Spleen (tissue), 11 donors: ENCODE data around the gene TSPO. TPM values are rescaled to one million over a fixed set of nuclear protein-coding genes. Genes with fewer than 3 reads are reported as not detected.

Experiments
- DNase-seq: peaks from one replicate; pipeline ENCODE4 v3.0.0-alpha.2; 2020
- H3K27ac ChIP-seq, 8 donors: fragments of 200-600 bp; sonication (generic) in 7 of 8; 1 replicate in 4 of 8; 2 replicates in 4 of 8; pipeline versions ENCODE4 v1.5.0 to v1.8.0; 2016 to 2021; ENCODE audit warnings: inconsistent platforms in 4 of 8, mild to moderate bottlenecking in 4 of 8, moderate library complexity in 1 of 8
- H3K27me3 ChIP-seq, 7 donors: fragments of 200-600 bp; sonication (generic) in 6 of 7; replicated peaks in 1 of 7; 1 replicate in 4 of 7; 2 replicates in 3 of 7; pipeline versions ENCODE4 v1.5.0 to v1.8.0; 2016 to 2021; ENCODE audit warnings: inconsistent platforms in 3 of 7, mild to moderate bottlenecking in 1 of 7
- H3K36me3 ChIP-seq, 6 donors: fragments of 200-600 bp; sonication (generic) in 5 of 6; 1 replicate in 4 of 6; 2 replicates in 2 of 6; pipeline versions ENCODE4 v1.5.0 to v1.8.0; 2016 to 2021; ENCODE audit warnings: inconsistent platforms in 2 of 6
- H3K4me1 ChIP-seq, 6 donors: fragments of 200-600 bp; sonication (generic) in 5 of 6; 1 replicate in 3 of 6; 2 replicates in 3 of 6; pipeline versions ENCODE4 v1.5.0 to v1.8.0; 2016 to 2021; ENCODE audit warnings: inconsistent platforms in 3 of 6
- H3K4me3 ChIP-seq, 8 donors: fragments of 200-600 bp; sonication (generic) in 7 of 8; 1 replicate in 4 of 8; 2 replicates in 4 of 8; pipeline versions ENCODE4 v1.5.0 to v1.8.0; 2016 to 2021; ENCODE audit warnings: inconsistent platforms in 4 of 8, mild to moderate bottlenecking in 4 of 8, moderate library complexity in 2 of 8
- H3K9me3 ChIP-seq, 8 donors: fragments of 200-600 bp; sonication (generic) in 7 of 8; 1 replicate in 4 of 8; 2 replicates in 4 of 8; pipeline versions ENCODE4 v1.5.0 to v1.8.0; 2016 to 2021; ENCODE audit warnings: inconsistent platforms in 4 of 8
- POLR2A ChIP-seq, 3 donors: fragments of 450-650 bp; IDR thresholded peaks; one replicate each; pipeline ENCODE4 v1.5.1; 2017; ENCODE audit warnings: antibody characterized with exemption in 3 of 3, mild to moderate bottlenecking in 1 of 3
- POLR2AphosphoS5 ChIP-seq, 3 donors: sonication (generic); formaldehyde crosslinking; IDR thresholded peaks; one replicate each; pipeline ENCODE4 v1.5.1; 2017; ENCODE audit warnings: antibody characterized with exemption in 3 of 3
- WGBS, 5 donors: extraction: QIAGEN DNeasy Blood & Tissue Kit in 3 of 5; methylation state at CpG; one replicate each; pipeline versions ENCODE4 v1.1.5 to v1.1.7; 2013 to 2018; 5-methylcytosine and 5-hydroxymethylcytosine counted together
- intact Hi-C: fragments of 100-400 bp; cut with DNase I; formaldehyde crosslinking; loops from one replicate; pipeline ENCODE4 v1.15.0; 2023; ENCODE audit warnings: low total_unique reads
- polyA plus RNA-seq, 3 donors: library from polyadenylated mRNA; stranded (reverse); fragments of 200-250 nt; gene quantifications; one replicate each; pipeline ENCODE4 v1.2.1, GENCODE V29; 2013
- total RNA-seq, 7 donors: library from RNA; depleted of rRNA in 3 of 7; stranded (reverse); fragments of >200 nt in 3 of 7; fragmentation: NEBNext Ultra II Directional in 4 of 7; extraction: Animal tissue kit (Norgen Biotek cat#: 25700) in 4 of 7; gene quantifications; one replicate each; pipeline versions ENCODE4 v1.1.0 to v1.2.1, GENCODE V29; 2016 to 2021
- TF ChIP-seq, protein P1 (sequence below), 11 experiments: fragments of 200-600 bp in 7 of 11; fragments of 450-650 bp in 4 of 11; sonication (generic) in 4 of 11; IDR thresholded peaks in 8 of 11; conservative IDR thresholded peaks in 3 of 11; 1 replicate in 7 of 11; 2 replicates in 4 of 11; pipeline versions ENCODE4 v1.4.0 to v1.8.0; 2016 to 2021; ENCODE audit warnings: antibody characterized with exemption in 11 of 11, inconsistent platforms in 4 of 11, mild to moderate bottlenecking in 1 of 11
- donor health status: healthy with polysubstance abuse.
- donor health status: DM: no; HTN: no; CAD: no; lungs with moderate emphysema.
- donor health status: DM: no; HTN: no; CAD: no.
- donor health status: Bipolar disorder and iron deficiency.
- donor health status: healthy.
- donor health status: DM: no; HTN: no; CAD: no.
- donor health status: DM: yes; HTN: yes; CAD: no.

TSPO gene
- total and polyA plus RNA-seq, 10 donors: 90.1 to 596 (median 152) TPM

DNA sequence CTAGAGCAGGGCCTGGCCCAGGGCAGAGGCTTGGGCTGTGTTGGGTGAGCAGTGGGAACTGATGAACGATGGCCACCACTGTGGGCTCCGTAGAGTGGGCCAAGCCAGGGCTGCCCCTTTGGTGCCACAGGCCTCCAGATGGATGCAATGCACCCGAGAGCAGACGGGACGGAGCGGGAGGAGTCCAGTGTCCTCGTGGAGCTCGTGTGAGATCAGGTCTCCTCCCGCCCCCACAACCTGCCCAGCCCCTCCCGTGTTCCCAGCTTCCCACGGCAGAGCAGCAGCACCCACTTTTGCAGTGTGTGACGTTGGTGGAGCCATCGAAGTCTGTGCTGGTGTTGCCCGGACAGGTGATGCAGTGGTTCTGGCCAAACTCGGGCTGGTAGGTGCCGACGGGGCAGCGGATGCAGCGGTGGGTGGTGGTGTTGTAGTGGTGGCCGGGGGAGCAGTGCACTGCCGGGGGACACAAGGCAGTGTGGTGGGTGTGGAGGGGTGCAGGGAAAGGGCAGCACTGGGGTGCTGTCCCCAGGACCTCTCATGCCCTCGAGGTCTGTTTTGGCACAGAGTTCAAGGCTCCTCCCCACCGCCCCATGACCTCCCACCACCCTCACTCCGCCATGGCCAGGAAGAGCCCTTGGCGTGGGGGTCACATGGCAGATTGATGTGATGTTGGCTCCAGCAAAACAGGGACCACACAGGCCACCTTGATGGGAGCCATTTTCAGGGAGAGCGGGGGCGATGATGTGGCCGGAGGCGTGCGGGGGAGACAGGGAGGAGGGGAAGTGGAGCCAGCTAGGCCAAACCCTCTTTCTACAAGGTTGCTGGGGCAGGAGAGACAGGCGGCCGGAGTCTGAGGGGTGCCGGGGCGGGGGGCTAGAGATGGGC, 59.5 kb downstream of the TSPO start:
- H3K27ac ChIP-seq: no peak overlapping the region

GRCh38 chr22:43211941-43212433, 60.6 kb downstream of the TSPO start:
- no peaks in the 10 kb centered on the region for H3K27me3 ChIP-seq
- H3K4me3 ChIP-seq: no peak overlapping the region
- no peaks in the 10 kb centered on the region for H3K9me3 ChIP-seq
- no peak overlapping the region for H3K27ac ChIP-seq
- WGBS, 5 donors: 83 to 93% (median 90%) methylated on average over 12 to 13 of the region's 13 CpGs
- TF ChIP-seq, protein P1, sequence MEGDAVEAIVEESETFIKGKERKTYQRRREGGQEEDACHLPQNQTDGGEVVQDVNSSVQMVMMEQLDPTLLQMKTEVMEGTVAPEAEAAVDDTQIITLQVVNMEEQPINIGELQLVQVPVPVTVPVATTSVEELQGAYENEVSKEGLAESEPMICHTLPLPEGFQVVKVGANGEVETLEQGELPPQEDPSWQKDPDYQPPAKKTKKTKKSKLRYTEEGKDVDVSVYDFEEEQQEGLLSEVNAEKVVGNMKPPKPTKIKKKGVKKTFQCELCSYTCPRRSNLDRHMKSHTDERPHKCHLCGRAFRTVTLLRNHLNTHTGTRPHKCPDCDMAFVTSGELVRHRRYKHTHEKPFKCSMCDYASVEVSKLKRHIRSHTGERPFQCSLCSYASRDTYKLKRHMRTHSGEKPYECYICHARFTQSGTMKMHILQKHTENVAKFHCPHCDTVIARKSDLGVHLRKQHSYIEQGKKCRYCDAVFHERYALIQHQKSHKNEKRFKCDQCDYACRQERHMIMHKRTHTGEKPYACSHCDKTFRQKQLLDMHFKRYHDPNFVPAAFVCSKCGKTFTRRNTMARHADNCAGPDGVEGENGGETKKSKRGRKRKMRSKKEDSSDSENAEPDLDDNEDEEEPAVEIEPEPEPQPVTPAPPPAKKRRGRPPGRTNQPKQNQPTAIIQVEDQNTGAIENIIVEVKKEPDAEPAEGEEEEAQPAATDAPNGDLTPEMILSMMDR (IDR thresholded peaks at IDR 0.05 in 8 of 11, conservative IDR thresholded peaks at IDR 0.05 in 3 of 11): no peak
- no peak for TF ChIP-seq POLR2A (IDR thresholded peaks at IDR 0.05)
- TF ChIP-seq POLR2AphosphoS5 (IDR thresholded peaks at IDR 0.05): no peak
- no peak for DNase-seq
- intact Hi-C loops: no loop called here
- peaks cover 0 to 22% (median 0%) of the 10 kb centered on the region in 6 donors for H3K36me3 ChIP-seq
- H3K4me1 ChIP-seq: peaks cover 0 to 5% (median 0%) of the 10 kb centered on the region in 6 donors

More for the DNA sequence above, 59.5 kb downstream of the TSPO start:
- peaks cover 0 to 22% (median 0%) of the 10 kb centered on the region in 6 donors for H3K36me3 ChIP-seq
- DNase-seq: no peak
- H3K27me3 ChIP-seq: no peaks in the 10 kb centered on the region
- H3K9me3 ChIP-seq: no peaks in the 10 kb centered on the region
- TF ChIP-seq POLR2A (IDR thresholded peaks at IDR 0.05): no peak
- H3K4me1 ChIP-seq: peaks cover 0 to 11% (median 4%) of the 10 kb centered on the region in 6 donors
- intact Hi-C loops: no loop called here
- WGBS, 5 donors: 87 to 92% (median 90%) methylated on average over 21 to 34 of the region's 34 CpGs
- H3K4me3 ChIP-seq: no peak overlapping the region

DNA sequence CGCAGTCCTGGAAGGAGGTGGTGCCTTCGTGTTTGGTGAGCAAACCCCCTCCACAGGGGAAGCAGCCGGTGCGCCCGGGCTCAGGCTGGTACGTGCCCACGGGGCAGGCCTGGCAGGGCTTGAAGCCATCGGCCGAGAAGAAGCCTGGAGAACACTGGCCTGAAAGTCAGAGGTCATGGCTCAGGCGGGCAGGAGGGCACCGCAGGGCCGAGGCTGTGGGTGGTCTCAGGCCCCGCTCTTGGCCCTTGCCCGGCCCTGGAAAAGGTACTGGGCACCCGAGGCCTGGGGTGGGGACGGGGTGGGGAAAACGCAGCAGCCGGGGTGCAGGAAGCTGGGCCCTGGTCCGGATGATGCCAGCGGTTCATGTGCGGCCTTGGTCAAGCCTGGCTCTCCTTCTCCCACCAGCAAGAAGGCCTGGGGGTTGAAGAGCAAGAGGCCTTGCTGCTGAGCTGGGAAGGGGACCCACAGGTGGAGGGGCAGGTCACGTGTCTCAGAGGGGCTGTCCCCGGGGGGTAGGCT, 61.1 kb downstream of the TSPO start:
- intact Hi-C loops: no loop called here
- Histone ChIP-seq H3K36me3 (peaks cover 0 to 18% (median 0%) of the 10 kb centered on the region in 6 donors), H3K9me3 (no peaks in the 10 kb centered on the region), H3K4me3 (no peak overlapping the region), H3K27me3 (no peaks in the 10 kb centered on the region), H3K27ac (no peak overlapping the region), H3K4me1 (no peaks in the 10 kb centered on the region)
- no peak for TF ChIP-seq POLR2AphosphoS5 (IDR thresholded peaks at IDR 0.05)
- DNase-seq: no peak
- 86 to 91% (median 88%) methylated on average over 23 of the region's 23 CpGs for WGBS, 5 donors

Other genes starting within 250 kb of the TSPO start
- gene PACSIN2, start 136.4 kb upstream of the TSPO start, total RNA-seq: 10 to 100 TPM; 48.0 to 98.1 (median 78.2) TPM
- 10 to 100 TPM; 24.2 to 38.0 (median 25.1) TPM for gene PACSIN2, start 136.4 kb upstream of the TSPO start, polyA plus RNA-seq
- gene TTLL1, start 62.2 kb upstream of the TSPO start, total RNA-seq: 1 to 10 TPM; 2.9 to 5.6 (median 3.7) TPM
- gene TTLL1, start 62.2 kb upstream of the TSPO start, polyA plus RNA-seq: 1 to 10 TPM; 2.8 to 4.0 (median 3.5) TPM
- gene BIK, start 40.8 kb upstream of the TSPO start, total RNA-seq: 1 to 10 TPM; 1.1 to 6.8 (median 2.5) TPM
- 10 to 100 TPM in 1 of 3 donors, 1 to 10 TPM in 2; 2.0 to 14.2 (median 2.1) TPM for gene BIK, start 40.8 kb upstream of the TSPO start, polyA plus RNA-seq
- 10 to 100 TPM in 5 of 7 donors, 1 to 10 TPM in 2; 8.3 to 25.3 (median 11.3) TPM for gene MCAT, start 8.2 kb upstream of the TSPO start, total RNA-seq
- gene MCAT, start 8.2 kb upstream of the TSPO start, polyA plus RNA-seq: 10 to 100 TPM in 2 of 3 donors, 1 to 10 TPM in 1; 7.6 to 13.0 (median 11.7) TPM
- 10 to 100 TPM; 16.6 to 21.6 (median 19.9) TPM for gene TTLL12, start 35.6 kb downstream of the TSPO start, total RNA-seq
- 10 to 100 TPM in 2 of 3 donors, 1 to 10 TPM in 1; 8.7 to 19.3 (median 11.3) TPM for gene TTLL12, start 35.6 kb downstream of the TSPO start, polyA plus RNA-seq
- gene SCUBE1, start 191.8 kb downstream of the TSPO start, total RNA-seq: 10 to 100 TPM; 12.5 to 43.5 (median 20.3) TPM
- 1 to 10 TPM in 2 of 3 donors, under 1 TPM in 1; 0.46 to 3.0 (median 2.0) TPM for gene SCUBE1, start 191.8 kb downstream of the TSPO start, polyA plus RNA-seq